ENCODE measurements around the gene L3MBTL4.
"Not testable (repeated sequence)": the region's sequence is repeated elsewhere in the genome, so short reads cannot be mapped to it uniquely, and the experiment has no call there.

L3MBTL4 gene

GRCh38 chr18:6406075-6406909 lies 8.4 kb downstream of the L3MBTL4 start:
- DNase-seq = no peak

- DNase-seq = no peak
These were observed 9.3 kb downstream of the L3MBTL4 start for GRCh38 chr18:6405237-6406074.

- no peak for DNase-seq
These were observed 9.9 kb downstream of the L3MBTL4 start for GRCh38 chr18:6404834-6405233.

GRCh38 chr18:6401687-6402086 lies 13.0 kb downstream of the L3MBTL4 start:
- no peak for DNase-seq

GRCh38 chr18:6399776-6400175 lies 14.9 kb downstream of the L3MBTL4 start:
- no peak for DNase-seq

GRCh38 chr18:6397931-6398566 lies 16.7 kb downstream of the L3MBTL4 start:
- DNase-seq = no peak

- no peak for DNase-seq
These were observed 17.9 kb downstream of the L3MBTL4 start for GRCh38 chr18:6396847-6397246.

GRCh38 chr18:6396276-6396675 lies 18.4 kb downstream of the L3MBTL4 start:
- no peak for DNase-seq

- DNase-seq = no peak
These were observed 25.7 kb downstream of the L3MBTL4 start for GRCh38 chr18:6389005-6389404.

GRCh38 chr18:6382963-6383362 lies 31.7 kb downstream of the L3MBTL4 start:
- no peak for DNase-seq

GRCh38 chr18:6377473-6377872 lies 37.2 kb downstream of the L3MBTL4 start:
- DNase-seq = not testable (repeated sequence)

- DNase-seq = no peak
These were observed 38.1 kb downstream of the L3MBTL4 start for GRCh38 chr18:6376433-6377229.

GRCh38 chr18:6374935-6375529 lies 39.7 kb downstream of the L3MBTL4 start:
- DNase-seq = no peak

GRCh38 chr18:6374340-6374739 lies 40.4 kb downstream of the L3MBTL4 start:
- no peak for DNase-seq

GRCh38 chr18:6373187-6373586 lies 41.5 kb downstream of the L3MBTL4 start:
- no peak for DNase-seq

- no peak for DNase-seq
These were observed 43.6 kb downstream of the L3MBTL4 start for GRCh38 chr18:6370886-6371635.

GRCh38 chr18:6370410-6370809 lies 44.3 kb downstream of the L3MBTL4 start:
- no peak for DNase-seq

- no peak for DNase-seq
These were observed 46.7 kb downstream of the L3MBTL4 start for GRCh38 chr18:6368017-6368416.

- DNase-seq = no peak
These were observed 47.5 kb downstream of the L3MBTL4 start for GRCh38 chr18:6367208-6367607.

- DNase-seq = no peak
These were observed 47.9 kb downstream of the L3MBTL4 start for GRCh38 chr18:6366776-6367175.

- DNase-seq = no peak
These were observed 49.3 kb downstream of the L3MBTL4 start for GRCh38 chr18:6365385-6365784.

- DNase-seq = no peak
These were observed 51.5 kb downstream of the L3MBTL4 start for GRCh38 chr18:6363216-6363615.

Data from stimulated activated CD4-positive, alpha-beta T cell treated with anti-CD3 and anti-CD28 coated beads, Interleukin-12 subunit alpha, Interleukin-12 subunit beta, amount 100 ng/mL, for 4 hours (primary cell).